Measurements from ENCODE around the gene AMPD3. TPM values are rescaled to one million over a fixed set of nuclear protein-coding genes. Genes with fewer than 3 reads are reported as not detected.

AMPD3 gene
- total and polyA plus RNA-seq, 2 of the 13 experiments (the other 11 are each of a cell fraction or from before 2014, with no cell fraction given): 0.33 to 2.3 TPM

DNA sequence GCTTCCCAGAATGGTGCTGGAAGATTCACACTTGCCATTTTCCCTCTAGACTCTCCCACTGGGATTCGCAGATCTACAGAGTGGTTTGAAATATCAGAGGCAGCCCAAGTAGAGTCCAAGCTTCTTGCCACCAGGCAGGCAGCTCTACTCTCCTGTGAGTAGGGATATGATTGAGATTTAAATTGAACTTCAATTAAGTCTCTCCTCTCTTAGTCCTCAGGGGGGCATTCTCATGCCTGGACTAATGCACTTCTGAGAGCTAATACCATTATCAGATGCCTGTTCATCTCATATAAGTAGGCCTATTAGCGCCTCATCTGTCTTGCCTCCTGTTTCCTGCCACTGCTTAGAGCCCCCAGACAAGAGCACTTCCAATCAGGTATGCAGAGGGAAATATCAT is 25.5 kb upstream of the AMPD3 start (continued):
- TF ChIP-seq, protein P1, sequence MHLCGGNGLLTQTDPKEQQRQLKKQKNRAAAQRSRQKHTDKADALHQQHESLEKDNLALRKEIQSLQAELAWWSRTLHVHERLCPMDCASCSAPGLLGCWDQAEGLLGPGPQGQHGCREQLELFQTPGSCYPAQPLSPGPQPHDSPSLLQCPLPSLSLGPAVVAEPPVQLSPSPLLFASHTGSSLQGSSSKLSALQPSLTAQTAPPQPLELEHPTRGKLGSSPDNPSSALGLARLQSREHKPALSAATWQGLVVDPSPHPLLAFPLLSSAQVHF (CRISPR knock-in tag; IDR thresholded peaks at IDR 0.05): no peak
- TF ChIP-seq, protein P2, sequence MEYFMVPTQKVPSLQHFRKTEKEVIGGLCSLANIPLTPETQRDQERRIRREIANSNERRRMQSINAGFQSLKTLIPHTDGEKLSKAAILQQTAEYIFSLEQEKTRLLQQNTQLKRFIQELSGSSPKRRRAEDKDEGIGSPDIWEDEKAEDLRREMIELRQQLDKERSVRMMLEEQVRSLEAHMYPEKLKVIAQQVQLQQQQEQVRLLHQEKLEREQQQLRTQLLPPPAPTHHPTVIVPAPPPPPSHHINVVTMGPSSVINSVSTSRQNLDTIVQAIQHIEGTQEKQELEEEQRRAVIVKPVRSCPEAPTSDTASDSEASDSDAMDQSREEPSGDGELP (IDR thresholded peaks at IDR 0.05; ENCODE audit: borderline replicate concordance, low read depth): no peak

DNA sequence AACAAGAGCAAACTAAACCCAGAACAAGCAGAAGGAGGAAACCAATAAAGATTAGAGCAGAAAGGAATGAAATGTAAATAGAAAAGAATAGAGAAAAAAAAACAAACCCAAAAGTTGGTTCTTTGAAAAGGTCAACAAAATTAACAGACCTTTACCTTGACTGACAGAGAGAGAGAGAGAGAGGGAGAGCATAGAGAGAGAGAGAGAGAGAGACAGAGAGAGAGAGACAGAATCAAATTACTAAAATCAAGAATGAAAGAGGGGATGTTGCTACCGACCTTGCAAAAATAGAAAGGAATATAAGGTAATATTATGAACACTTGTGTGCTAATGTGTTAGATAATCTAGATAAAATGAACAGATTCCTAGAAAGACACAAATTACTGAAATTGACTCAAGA is 22.6 kb upstream of the AMPD3 start:
- in situ Hi-C loops (cut with HindIII; ENCODE audit: extremely low pct_ligation_motif_present, low pct_unique_long_range_greater_than_20kb) (no loop called here), intact Hi-C loops (cut with micrococcal nuclease; ENCODE audit: unreplicated experiment) (no loop called here)
- H3K36me3 ChIP-seq (replicated peaks in 1 of 2; ENCODE audit: control insufficient read depth in 1 of 2, insufficient read depth in 2 of 2, low read length in 2 of 2): no peaks in the 10 kb centered on the region
- no TSS peak for BruUV-seq (replicated peaks)
- no peak overlapping the region for H3K9ac ChIP-seq (ENCODE audit: insufficient read depth, low read depth, low read length)
- ATAC-seq (no peak), DNase-seq (ENCODE audit: low spot score) (no peak), FAIRE-seq (no peak)
- H3K4me2 ChIP-seq (ENCODE audit: low read depth, low read length): no peak overlapping the region
- 2% methylated on average over 1 of the region's 1 CpG for WGBS (ENCODE audit: low lambda C conversion rate)
- H3K4me1 ChIP-seq (ENCODE audit: insufficient read depth, low read length): no peaks in the 10 kb centered on the region
- no peak overlapping the region for H3K27ac ChIP-seq (ENCODE audit: extremely low read length, insufficient read depth, low read length)
- no peak overlapping the region for H2AFZ ChIP-seq (ENCODE audit: low read length)
- no peaks in the 10 kb centered on the region for H4K20me1 ChIP-seq (ENCODE audit: insufficient read depth, low read length)
- POLR2A ChIA-PET: no interaction called here
- no peak for TF ChIP-seq PITX1 (CRISPR knock-in tag; IDR thresholded peaks at IDR 0.05)
- no peak for TF ChIP-seq TBX3 (IDR thresholded peaks at IDR 0.05; ENCODE audit: borderline replicate concordance)
- CTCF ChIA-PET (ENCODE audit: low intra/inter-chr PET ratio, low total read pairs): no interaction called here
- no peaks in the 10 kb centered on the region; a peak in 1 of 5 replicates for H3K27me3 ChIP-seq (ENCODE audit: control insufficient read depth in 1 of 2, insufficient read depth in 2 of 2, low read length in 2 of 2)
- no peak overlapping the region for H3K4me3 ChIP-seq (replicated peaks in 1 of 3; ENCODE audit: insufficient read depth in 1 of 3, low read depth in 2 of 3, low read length in 3 of 3)
- no peaks in the 10 kb centered on the region for H3K9me3 ChIP-seq (ENCODE audit: low read length)
- H3K79me2 ChIP-seq (ENCODE audit: insufficient read depth, low read length): no peaks in the 10 kb centered on the region

DNA sequence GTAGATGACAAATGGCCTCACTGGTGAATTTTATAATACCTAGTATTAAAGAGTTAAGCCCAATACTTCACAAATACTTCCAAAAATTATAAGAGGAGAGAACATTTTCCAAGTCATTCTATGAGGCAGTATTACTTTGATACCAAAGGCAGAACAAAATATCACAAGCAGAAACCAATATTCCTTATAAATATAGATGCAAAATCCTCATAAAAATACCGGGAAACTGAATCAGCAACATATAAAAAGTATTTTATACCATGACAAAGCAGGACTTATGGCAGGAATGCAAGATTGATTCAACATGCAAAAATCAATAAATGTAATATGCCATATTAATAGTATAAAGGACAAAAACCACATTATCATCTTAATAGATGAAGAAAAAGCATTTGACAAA is 22.1 kb upstream of the AMPD3 start:
- 0% methylated on average over 1 of the region's 1 CpG for WGBS (ENCODE audit: low lambda C conversion rate)
- Histone ChIP-seq H3K79me2 (ENCODE audit: insufficient read depth, low read length) (no peaks in the 10 kb centered on the region), H3K4me3 (replicated peaks in 1 of 3; ENCODE audit: insufficient read depth in 1 of 3, low read depth in 2 of 3, low read length in 3 of 3) (no peak overlapping the region), H3K36me3 (replicated peaks in 1 of 2; ENCODE audit: control insufficient read depth in 1 of 2, insufficient read depth in 2 of 2, low read length in 2 of 2) (no peaks in the 10 kb centered on the region), H3K27me3 (ENCODE audit: control insufficient read depth in 1 of 2, insufficient read depth in 2 of 2, low read length in 2 of 2) (no peaks in the 10 kb centered on the region; a peak in 1 of 5 replicates), H2AFZ (ENCODE audit: low read length) (no peak overlapping the region), H4K20me1 (ENCODE audit: insufficient read depth, low read length) (no peaks in the 10 kb centered on the region), H3K27ac (ENCODE audit: extremely low read length, insufficient read depth, low read length) (no peak overlapping the region), H3K4me1 (ENCODE audit: insufficient read depth, low read length) (no peaks in the 10 kb centered on the region), H3K4me2 (ENCODE audit: low read depth, low read length) (no peak overlapping the region), H3K9ac (ENCODE audit: insufficient read depth, low read depth, low read length) (no peak overlapping the region), H3K9me3 (ENCODE audit: low read length) (no peaks in the 10 kb centered on the region)
- no TSS peak for BruUV-seq (replicated peaks)
- no peak for DNase-seq (ENCODE audit: low spot score)
- intact Hi-C loops (cut with micrococcal nuclease; ENCODE audit: unreplicated experiment): no loop called here
- FAIRE-seq: no peak
- CTCF ChIA-PET (ENCODE audit: low intra/inter-chr PET ratio, low total read pairs): no interaction called here
- ATAC-seq: no peak
- in situ Hi-C loops (cut with HindIII; ENCODE audit: extremely low pct_ligation_motif_present, low pct_unique_long_range_greater_than_20kb): no loop called here
- POLR2A ChIA-PET: no interaction called here
- TF ChIP-seq, protein P3, sequence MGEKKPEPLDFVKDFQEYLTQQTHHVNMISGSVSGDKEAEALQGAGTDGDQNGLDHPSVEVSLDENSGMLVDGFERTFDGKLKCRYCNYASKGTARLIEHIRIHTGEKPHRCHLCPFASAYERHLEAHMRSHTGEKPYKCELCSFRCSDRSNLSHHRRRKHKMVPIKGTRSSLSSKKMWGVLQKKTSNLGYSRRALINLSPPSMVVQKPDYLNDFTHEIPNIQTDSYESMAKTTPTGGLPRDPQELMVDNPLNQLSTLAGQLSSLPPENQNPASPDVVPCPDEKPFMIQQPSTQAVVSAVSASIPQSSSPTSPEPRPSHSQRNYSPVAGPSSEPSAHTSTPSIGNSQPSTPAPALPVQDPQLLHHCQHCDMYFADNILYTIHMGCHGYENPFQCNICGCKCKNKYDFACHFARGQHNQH (CRISPR knock-in tag; IDR thresholded peaks at IDR 0.05): no peak
- TF ChIP-seq PHF8 (CRISPR knock-in tag; IDR thresholded peaks at IDR 0.05): no peak
- no peak for TF ChIP-seq ZNF484 (CRISPR knock-in tag; IDR thresholded peaks at IDR 0.05; ENCODE audit: borderline replicate concordance, low read depth)
- TF ChIP-seq NCOR1 (IDR thresholded peaks at IDR 0.05; ENCODE audit: borderline replicate concordance, low read length): no peak
- TF ChIP-seq ZBTB7A (CRISPR knock-in tag; IDR thresholded peaks at IDR 0.05): no peak
- no peak for TF ChIP-seq HNRNPUL1 (IDR thresholded peaks at IDR 0.05; ENCODE audit: low read depth, low read length)
- no peak for TF ChIP-seq SATB2 (CRISPR knock-in tag; IDR thresholded peaks at IDR 0.05)
- TF ChIP-seq, protein P4, sequence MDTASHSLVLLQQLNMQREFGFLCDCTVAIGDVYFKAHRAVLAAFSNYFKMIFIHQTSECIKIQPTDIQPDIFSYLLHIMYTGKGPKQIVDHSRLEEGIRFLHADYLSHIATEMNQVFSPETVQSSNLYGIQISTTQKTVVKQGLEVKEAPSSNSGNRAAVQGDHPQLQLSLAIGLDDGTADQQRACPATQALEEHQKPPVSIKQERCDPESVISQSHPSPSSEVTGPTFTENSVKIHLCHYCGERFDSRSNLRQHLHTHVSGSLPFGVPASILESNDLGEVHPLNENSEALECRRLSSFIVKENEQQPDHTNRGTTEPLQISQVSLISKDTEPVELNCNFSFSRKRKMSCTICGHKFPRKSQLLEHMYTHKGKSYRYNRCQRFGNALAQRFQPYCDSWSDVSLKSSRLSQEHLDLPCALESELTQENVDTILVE (CRISPR knock-in tag; IDR thresholded peaks at IDR 0.05): no peak

All from HepG2 (cell line).